KG1 (cell line): ENCODE measurements around the gene CLSTN2.

Experiments
- DNase-seq: peaks from one replicate; lab custom pipeline; 2025; lab: John Stamatoyannopoulos, UW

CLSTN2 gene

DNA sequence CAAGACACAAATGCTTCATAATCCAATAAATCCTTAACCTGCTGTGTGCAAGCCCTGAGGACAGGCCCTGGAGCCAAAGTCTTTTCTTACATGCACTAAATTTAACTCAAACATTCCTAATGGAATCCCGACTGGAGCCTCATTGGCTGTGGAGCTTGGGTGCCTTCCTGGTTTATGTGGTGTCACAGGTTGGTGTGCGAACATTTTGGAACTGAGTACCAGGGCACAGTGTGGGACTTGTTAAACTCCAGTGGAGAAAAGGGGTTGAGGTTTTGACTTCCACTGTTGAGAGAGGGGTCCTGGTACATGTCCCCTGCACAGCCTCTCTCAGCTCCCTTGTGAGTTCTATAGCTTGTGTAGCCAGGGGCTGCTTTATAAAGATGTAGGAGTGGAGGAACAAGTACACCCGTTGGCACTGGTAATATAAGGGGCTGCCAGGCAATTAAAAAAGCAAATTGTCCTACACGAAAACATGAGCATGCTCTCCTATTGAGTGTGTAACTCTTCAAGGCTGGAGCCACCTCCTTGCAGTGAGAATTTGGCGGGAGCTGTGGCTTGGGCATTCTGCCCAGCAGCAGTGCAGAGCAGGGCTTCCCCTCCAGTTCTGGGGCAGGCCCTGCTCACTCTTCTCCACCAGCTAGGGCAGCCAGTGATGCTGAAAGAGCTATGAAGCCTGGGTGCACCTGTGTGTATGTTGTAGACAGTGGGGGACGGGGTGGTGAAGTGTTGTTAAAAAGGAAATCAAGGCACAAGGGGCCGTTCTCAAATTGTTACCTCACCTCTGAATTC, 218.1 kb downstream of the CLSTN2 start:
- DNase-seq, result no peak

DNA sequence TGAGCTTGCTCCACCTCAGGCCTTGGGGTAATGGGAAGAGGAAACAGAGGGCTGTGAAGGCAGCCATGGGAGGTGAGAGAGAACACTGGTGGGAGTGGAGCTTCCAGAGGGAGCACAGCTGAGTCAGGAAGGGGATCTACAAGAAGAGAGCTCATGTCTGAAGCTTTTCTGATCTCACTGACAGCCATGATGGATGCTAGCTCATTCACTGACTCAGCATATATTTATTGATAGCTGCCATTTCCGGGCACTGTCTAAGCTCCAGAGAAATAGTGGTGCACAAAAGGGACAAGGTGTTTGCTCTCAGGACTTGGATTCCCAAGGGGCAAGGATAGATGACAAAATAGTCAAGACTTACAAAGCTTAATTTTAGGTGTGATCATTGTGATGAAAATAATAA, 218.8 kb downstream of the CLSTN2 start:
- DNase-seq, result no peak

- DNase-seq, result no peak
These were observed 222.2 kb downstream of the CLSTN2 start for GRCh38 chr3:140157161-140157560.

GRCh38 chr3:140159646-140160045, 224.7 kb downstream of the CLSTN2 start:
- no peak for DNase-seq

- no peak for DNase-seq
These were observed 225.6 kb downstream of the CLSTN2 start for GRCh38 chr3:140160553-140160952.

GRCh38 chr3:140162551-140162950, 227.6 kb downstream of the CLSTN2 start:
- no peak for DNase-seq

- DNase-seq, result no peak
These were observed 228.3 kb downstream of the CLSTN2 start for GRCh38 chr3:140163159-140163763.

DNA sequence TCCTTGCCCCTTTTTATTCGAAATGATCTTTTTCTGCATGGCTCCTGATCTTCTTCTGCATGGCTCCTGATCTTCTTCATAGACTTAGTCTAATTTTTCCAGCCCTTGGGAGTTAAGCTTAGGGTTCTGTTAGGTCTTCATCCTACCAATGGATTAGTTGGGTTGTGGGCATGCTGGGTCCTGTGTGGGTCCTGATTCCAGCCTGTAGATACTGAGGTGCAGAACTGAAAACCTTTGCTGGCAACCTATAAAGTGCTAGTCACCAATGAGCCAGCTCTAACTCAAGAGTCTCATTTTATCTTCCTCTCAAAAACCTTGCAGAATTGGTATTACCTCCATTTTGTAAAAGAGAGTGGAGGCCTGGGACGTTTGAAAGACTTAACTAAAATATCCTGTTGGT, 229.2 kb downstream of the CLSTN2 start:
- no peak for DNase-seq

DNA sequence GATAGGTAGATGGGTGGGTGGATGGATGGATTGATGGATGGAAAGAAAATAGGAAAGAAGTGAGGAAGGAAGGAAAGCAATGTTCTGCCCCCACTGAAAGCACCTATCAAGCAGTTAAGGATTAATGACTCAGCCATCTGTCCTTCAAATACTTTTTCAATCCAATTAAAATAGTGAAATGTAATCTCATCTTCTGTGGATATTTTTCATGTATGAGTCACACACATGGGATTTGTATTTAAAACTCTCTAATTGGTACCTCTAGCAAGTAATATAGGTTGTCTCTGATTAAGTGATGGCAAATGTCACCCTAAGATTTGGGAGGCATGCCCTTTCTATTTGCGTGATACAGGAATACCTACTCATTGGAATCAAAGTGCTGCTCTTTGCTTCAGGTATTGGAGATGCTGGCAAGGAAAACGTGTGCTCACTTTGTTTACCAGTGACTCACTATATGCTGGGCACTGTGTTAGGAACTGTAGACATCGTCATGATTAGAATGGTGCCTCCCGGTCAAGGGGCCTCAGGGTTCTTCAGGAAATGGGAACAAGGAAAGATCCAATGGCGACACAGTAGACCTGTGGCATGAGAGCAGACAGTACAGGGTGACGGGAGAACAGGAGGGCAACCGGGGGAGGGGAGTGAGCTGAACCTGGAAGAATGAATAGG, 230.1 kb downstream of the CLSTN2 start:
- no peak for DNase-seq

- no peak for DNase-seq
These were observed 230.8 kb downstream of the CLSTN2 start for GRCh38 chr3:140165781-140166180.

GRCh38 chr3:140166861-140167599, 232.0 kb downstream of the CLSTN2 start:
- no peak for DNase-seq

DNA sequence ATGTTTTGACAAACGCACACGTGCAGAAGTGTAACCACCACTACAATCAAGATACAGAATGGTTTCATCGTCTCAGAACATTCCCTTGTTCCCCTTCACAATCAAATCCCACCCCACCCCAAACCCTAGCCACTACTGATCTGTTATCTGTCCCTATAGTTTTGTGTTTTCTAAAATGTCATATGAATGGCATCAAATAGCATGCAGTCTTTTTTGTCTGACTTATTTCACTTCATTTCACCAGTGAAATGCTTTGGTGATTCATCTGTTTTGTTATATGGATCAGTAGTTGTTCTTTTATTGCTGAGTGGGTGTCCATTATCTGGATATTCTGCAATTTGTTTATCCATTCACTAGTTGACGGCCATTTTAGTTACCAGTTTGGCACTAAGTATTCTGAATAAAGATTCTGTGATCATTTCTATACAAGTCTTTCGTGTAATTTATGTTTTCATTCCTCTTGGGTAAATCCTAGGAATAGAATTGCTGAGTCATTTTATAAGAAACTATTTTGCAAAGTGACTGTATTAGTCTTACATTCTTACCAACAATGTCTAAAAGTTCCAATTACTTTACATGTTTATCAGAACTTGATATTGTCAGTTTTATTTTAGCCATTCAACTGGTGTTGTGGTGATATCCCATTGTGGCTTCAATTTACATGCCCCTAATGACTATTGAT, 232.8 kb downstream of the CLSTN2 start:
- no peak for DNase-seq

DNA sequence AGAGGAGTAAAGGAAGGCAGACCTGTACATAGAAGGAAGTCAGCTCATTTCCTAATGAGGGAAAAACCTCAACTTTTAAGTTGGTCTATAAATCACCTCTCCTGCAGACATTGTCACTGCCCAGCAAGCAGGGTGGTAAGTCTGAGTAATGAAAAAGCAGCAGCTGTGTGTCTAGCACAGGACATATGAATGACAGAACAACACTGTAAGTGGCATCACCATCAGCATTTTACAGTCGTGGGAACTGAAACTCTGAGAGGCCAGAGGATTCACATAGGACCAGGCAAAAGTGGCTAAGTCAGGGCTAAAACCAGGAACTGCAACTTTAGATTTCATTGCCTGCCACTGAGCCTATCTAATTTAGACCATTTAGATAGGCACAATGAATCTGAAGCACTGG, 235.6 kb downstream of the CLSTN2 start:
- DNase-seq, result no peak

GRCh38 chr3:140176526-140176925, 241.5 kb downstream of the CLSTN2 start:
- DNase-seq, result no peak

- no peak for DNase-seq
These were observed 243.0 kb downstream of the CLSTN2 start for GRCh38 chr3:140177943-140178342.

- DNase-seq, result no peak
These were observed 243.5 kb downstream of the CLSTN2 start for GRCh38 chr3:140178482-140178881.

DNA sequence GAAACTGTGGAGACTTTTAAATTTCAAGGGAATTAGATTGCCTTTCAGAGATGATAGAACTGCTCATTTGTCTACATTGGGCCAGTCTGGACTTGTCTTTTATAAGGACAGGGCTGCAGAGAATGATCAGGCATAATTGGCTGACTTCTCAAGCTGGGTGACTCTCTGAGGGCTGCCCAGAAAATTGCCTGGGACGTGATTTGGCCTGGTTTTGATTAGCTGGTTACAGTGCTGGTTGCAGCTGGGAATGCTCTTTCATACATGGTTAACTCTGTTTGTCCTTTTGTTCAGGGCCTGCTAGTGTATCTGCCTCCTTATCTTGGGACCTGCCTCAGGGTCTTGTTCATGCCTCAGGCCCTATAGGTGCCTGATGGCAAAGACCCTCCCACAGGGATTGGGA, 245.6 kb downstream of the CLSTN2 start:
- DNase-seq, result no peak

DNA sequence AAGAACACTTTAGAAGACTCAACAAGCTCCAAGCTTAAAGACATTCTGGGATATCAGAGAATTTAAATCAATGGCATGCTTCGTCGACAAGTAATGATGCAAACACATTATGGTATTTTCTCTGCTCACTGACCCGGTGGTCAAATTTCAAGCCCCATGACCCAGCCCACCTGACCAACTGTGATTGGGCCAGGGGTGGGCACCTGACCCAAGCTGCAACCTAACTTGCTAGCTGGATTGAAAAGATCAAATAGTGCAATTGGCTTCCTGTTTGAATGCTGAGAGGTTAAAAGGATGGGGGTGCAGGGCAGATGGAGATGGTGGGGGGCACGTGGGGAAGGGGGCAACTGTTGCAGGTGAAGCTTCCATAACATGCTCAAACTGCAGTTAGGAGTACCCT, 250.4 kb downstream of the CLSTN2 start:
- DNase-seq, result no peak

GRCh38 chr3:140186421-140186920, 251.5 kb downstream of the CLSTN2 start:
- DNase-seq, result no peak

- DNase-seq, result no peak
These were observed 252.0 kb downstream of the CLSTN2 start for GRCh38 chr3:140187028-140187427.

DNA sequence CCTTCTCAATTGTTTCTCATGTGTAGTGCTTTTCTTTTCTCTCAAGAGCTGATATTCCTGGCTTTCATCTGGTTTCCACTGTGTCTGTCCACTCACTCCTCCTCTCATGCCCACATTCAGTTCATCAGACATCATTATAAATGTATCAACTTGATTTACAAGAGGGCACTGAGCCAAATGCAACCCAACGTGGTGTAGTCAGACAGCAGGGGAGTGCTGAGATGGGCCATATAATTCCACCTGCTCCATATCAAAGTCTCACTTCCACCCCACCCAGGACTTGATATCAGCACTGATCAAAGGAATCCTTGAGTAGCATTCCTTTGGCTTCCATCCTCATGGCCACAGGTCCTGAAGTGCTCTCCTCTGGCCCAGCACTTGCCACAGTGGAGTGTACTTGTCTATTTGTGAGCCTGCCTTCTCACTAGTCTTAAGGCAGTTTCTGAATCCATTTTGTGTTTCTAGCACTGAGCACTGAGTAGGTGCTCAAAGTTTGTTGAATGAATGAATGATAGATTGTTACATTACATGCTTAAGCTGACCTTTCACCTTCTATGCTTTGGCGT, 252.8 kb downstream of the CLSTN2 start:
- DNase-seq, result no peak
